Ureter (tissue), 1 donor: ENCODE measurements around the gene HDAC4. TPM values are rescaled to one million over a fixed set of nuclear protein-coding genes. Genes with fewer than 3 reads are reported as not detected.

Experiments used
- DNase-seq: peaks from one replicate; pipeline ENCODE4 v3.0.0-alpha.2; 2020; ENCODE audit warnings: low spot score
- total RNA-seq: library from RNA; stranded (reverse); gene quantifications from one replicate; pipeline ENCODE4 v1.2.4, GENCODE V29; 2023
- donor health status: DM: yes; HTN: yes; CAD: no.

Gene HDAC4
- total RNA-seq, 1 donor from 2014 or later = 86.9 TPM

DNA sequence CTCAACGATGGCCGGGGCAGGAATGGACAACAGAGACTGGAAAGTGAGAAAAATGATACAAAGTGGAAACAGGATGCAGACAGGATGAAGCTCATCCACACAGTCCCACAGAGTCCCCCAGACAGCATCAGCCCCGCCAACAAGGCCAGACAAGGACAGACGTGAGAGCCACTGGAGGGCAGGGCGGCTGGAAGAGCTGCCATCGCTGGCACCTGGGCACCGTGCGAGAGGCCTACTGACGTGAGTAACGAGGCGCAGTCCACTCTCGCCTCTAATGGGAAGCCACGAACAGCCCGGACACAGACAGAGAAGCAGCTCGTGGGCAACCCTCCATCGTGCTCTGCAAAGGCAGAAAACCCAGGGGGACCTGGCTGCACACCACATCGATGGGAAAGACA, 17.1 kb downstream of the HDAC4 start:
- no peak for DNase-seq

DNA sequence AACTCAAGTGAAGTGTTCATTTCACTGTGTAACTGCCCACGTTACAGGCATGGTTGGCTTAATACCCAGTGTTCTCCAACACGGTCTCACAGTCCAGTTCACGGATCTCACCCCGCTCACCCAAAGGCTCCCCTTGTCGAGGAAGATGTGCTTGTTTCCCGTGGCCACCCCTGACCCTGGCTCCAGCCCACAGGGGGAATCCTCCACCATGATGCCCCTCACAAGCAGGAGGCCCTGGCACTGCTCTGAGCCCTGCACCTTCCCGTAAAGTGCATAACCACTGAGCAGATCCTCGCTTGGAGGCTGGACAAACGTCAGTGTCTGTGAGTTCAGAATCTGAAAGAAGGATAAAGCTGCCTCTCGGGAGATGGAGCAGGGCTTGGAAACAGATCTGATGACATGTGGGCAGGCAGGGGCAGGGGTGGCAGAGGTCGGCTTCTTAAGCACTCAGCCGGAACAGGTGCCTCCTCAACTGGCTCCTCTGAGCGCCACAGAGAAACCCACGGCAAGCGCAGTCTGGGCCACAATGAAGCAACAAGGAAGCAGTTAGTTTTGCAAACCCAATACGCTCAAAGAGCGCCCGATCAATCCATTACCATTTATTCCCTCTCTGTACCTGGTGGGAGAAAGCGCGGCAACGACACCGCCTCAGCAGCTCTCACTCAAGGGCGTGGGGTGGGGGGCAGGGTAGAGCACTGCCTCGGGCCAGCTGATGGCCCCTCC, 17.6 kb downstream of the HDAC4 start:
- no peak for DNase-seq

DNA sequence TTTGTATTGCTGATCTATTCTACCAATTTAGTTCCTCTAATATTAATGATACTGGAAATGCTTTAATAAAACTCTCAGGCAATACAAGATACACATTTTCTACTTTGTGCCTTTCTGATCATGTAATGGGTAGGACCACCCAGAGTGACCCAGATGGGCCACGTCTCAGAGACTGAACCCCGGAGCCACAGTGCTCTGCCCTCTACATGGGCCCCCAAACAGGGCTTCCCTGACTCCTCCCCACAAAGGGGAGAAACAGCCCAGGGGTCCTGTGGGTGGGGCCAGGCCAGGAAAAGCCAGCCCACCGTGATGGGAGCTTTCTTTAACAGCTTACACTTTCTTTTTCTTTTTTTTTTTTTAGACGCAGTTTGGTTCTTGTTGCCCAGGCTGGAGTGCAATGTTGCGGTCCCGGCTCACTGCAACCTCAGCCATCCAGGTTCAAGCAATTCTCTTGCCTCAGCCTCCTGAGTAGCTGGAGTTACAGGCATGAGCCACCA, 18.4 kb downstream of the HDAC4 start:
- no peak for DNase-seq

DNA sequence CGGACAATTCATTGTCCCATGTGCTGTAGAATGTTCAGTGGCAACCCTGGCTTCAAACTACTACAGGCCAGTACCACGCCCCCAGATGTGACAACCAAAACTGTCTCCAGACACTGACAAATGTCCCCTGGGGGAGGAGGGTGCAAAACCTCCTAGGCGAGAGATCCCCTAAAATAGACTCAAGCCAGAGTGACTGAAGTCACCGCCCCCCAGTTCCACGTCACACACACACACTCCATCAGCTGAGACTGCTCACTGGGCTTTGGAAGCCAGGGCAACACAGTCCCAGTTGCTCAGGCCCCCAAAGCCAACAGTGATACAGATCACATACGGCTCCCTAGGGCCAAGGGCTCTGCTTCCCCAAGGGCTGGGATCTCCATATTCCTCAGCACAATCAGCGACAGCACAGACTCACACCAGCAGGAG, 19.1 kb downstream of the HDAC4 start:
- no peak for DNase-seq

DNA sequence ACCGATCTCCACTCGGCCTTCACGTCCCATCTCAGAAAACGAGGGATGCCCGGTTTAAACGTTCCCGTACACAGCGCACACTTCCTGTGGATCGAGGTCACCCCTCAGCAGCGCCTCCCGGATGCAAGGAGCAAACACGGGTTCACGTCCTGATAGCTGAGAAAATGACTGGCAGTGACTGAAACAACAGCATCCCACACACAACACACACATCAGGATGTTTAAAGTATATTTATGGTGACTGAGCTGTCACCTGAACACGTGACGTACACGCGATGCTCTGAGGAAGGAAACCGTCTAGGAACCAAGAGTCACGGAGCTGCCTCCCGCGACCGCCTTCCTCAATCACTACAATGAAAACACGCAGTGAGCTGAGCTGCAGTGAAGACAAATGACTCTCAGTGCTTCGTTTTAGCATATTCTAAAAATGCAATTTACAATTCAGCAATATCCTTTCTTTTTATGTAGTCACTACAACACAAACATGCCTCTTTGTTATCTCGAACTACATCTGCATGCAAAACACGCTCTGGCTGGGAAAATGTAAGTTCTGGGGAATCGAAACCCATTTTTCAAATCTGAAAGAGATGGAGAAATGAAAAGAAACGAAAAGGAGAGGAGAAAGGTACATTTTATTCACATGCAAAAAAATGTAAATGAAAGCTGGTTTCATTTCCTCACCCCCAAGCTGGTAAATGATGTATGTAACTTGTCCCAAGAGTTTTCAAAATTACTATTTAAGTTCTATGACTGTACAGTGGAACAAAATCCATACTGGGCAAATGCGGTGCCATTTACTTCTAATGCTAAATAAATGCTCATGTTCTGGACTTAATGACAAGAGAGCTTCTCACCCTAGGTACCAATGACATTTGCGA, 19.8 kb downstream of the HDAC4 start:
- DNase-seq = no peak

DNA sequence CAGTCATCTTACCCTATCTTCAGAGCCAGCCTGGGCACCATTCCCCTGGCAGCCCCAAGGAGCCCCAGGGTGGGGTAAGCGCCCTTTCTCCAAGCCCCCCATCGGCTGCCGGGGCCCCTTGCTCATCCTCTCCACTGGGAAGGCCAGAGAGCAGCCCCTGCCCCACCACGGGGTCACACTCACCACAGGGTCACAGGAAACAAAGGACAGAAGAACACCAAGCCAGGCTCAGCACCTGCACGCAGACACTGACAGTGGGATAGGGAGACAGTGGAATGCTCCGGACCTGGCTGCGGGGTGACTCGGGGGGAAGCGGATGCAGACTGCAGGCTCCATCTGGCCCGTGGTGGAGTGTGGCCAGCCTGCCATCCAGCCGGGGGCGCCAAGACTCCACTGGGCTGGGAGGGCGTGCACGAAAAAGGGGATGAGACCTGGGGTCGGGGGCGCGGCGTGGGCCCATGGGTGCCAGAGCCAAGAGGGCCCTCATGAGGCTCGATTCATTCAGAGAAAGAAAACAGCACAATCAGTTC, 21.1 kb downstream of the HDAC4 start:
- DNase-seq = no peak

DNA sequence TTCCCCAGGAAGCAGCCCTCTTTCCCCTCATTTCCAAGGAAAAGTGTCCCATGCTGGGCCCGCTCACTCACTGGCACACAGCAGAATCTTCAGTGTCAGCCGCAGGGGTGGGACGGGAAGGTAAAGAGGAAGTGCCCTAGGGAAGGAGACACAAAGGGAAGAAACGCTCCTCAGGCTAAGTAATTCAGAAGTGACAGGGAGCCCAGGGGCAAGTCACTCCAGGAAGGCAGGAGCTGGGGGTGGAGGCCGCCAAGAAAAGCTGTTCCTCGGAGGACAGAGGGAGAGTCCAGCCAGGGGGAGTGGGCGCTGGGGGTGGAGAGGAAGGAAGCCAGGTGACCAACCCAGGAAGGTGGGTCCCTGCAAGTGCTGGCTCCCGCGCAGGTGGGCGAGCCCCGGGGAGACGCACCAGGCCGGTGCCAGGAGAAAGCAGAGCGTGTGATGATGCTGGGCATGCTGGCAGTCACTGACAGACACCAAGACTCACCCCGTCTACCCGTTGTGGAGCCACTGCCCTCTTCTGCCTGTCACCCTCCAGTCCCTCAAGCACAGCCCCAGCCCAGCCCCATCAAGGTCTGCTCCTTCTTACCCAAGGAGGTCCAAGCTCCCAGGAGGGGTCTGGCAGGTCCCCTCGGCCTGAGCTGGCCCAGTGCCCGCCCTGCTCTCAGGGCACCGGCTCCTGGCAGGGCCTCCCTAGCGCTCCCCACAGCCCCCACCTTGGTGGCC, 21.7 kb downstream of the HDAC4 start:
- DNase-seq = no peak

DNA sequence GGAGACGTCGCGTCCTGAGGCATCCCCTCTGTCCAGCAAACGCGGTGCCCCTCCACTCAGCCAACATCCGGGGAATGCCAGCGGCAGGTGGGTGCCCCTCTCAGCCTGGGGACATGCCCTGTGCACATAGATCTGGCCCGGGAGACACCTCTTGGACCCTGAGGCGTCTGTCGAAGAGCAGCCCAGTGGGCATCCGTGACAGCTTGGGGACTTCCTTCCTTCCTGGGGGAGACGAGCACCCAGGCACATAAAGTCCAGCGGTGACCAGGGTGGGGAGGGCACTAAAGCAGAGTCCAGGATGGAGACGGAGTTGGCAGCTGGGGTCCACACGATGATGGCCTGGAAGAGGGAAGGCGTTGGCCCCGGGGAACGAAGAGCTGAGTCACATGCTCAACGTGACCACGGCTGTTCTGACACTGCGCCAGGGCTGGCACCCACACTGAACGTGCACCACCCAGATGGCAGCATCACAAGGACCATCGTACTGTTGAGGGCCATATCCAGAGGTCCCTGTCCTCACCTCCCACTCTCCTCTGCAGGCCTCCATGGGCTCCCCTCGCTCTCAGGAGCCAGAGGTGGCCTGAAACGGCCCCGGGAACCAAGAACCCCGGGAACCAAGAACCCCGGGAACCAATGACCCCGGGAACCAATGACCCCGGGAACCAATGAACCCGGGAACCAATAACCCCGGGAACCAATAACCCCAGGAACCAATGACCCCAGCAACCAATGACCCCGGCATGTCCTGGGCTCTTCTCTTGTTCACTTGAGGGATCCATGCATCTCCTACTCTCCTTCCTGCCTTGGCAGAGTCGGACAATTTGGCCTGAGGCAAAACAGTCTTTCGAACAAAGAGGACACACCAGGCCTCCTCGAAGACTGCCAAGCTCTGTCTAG, 22.6 kb downstream of the HDAC4 start:
- DNase-seq = no peak

DNA sequence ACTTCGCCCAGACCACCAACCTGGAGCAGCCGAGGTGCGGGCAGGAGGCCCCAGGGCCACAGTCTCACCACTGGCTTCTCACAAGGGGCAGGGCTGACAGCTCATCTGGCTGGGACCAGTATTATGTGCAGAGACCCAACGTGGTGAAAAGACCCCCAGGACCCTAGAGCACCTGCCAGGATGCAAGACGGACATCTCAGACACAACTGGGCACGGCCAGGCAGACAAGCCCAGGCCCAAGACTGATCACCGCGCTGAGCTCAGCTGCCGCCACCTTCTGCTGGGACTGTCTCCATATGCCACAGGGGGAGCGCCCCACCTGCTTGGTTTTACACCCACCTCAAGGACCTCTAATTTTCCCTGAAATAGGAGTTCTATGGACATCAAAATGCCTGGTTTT, 23.2 kb downstream of the HDAC4 start:
- DNase-seq = no peak

DNA sequence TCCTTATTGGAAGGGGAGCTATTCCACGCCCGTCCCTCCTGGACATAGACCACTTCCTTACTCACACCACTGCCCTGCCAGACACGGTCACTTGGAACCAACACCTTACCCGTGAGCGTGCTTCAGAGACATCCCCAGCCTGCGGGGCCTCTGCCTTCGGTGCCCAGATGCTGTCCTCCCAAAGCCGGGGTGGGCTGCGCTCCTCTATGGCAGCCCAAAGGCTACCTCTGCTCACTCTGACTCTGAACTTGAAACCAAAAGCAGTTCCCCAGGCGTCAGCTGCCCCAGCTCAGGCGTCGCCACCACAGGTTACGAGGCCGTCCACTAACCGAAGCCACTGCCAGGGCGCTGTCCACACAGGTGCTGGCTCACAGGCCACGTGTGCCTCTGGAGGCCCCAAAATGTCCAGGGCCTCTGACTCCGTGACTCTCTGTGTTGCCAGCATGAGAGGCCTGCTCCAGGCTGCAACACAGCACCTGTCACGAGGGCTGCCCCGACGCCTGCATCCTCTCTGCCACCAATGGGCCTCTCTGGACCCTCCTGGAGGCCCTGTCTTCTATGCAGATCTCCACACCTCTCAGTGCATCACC, 23.8 kb downstream of the HDAC4 start:
- no peak for DNase-seq

DNA sequence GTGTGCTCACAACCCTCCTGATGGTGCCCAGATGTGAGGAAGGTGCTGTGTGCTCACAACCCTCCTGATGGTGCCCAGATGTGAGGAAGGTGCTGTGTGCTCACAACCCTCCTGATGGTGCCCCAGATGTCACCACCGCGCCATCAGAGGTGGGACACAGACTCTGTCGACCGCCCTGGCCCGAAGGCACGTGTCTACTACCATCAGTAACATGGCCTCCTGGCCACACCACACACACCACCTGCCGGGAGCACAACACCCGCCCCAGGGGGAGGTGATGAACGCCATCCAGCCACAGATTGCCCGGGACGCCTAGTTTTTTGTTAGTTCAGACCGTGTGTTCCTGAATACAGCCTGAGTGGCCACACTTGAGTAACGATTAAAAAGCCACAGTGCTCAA, 24.5 kb downstream of the HDAC4 start:
- DNase-seq = no peak

DNA sequence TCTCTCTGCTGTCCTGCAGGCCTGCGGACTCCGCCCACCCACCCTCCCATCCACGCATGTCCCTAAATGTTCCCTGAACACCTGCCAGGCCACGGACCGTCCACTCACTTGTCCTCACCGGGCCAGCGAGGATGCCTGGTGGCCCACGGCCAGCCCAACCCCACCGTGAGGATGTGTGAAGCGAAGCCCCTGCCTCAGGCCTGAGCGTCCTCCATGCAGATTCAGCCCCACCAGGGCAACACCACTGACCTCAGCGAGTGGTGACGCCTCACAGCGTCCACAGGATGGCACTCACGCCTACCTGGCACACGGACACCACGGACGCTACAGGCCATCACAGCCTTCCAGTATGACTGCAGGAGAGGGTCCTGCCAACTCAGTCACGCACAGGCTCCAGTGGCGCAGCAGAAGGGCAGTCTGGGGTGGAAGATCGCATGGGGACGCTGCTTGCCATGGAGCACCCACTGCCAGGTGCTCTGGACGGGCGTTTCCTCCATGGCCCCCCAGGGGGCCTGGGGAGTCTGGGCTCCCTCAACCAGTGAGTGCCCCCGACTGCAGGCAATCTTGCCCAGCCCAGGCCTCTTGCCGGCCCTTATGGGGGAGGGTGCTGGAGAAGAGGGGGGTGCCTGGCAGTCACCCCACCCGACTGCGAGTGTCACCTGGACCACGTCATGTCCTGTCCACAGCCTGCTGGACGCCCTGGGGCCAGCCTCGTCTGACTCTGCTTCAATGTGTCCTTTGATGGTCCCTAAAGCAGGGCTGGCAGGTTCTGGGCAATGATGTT, 25.4 kb downstream of the HDAC4 start:
- DNase-seq = no peak

DNA sequence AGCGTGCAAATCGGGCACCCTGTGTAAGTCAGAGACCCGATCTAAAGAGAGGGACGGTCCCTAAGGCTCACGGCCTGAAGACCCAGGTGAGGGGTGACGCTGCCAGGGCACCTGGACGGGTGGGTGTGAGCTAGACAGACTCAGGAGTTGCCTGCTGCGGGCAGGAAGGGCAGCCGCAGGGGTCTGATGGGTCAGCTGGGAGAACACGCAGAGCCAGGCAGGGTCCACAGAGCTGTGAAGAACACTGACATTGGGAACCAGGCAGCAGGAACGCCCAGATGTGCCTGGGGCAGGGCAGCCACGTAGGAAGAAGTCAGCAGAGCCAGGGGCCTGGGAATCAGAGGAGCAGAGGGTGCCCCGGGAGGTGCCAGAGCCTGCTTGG, 25.9 kb downstream of the HDAC4 start:
- no peak for DNase-seq

DNA sequence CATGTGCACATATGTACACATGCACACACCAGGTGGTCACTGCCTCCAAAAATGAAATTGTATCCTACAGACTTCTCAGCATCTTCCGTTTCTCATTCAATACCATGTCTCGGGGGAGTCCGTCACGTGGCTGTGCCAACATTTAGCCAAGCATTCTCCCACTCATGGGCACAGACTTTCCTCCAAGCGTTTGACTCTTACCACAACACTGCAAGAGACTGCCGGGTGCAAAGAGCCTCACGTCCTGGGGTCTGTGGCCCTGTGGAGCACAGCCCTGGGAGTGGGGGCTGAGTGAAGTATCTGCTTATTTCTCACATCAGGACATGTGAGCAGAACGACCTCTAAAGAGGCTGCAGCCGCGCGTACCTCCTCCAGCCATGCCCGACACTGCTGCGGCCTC, 28.0 kb downstream of the HDAC4 start:
- no peak for DNase-seq

DNA sequence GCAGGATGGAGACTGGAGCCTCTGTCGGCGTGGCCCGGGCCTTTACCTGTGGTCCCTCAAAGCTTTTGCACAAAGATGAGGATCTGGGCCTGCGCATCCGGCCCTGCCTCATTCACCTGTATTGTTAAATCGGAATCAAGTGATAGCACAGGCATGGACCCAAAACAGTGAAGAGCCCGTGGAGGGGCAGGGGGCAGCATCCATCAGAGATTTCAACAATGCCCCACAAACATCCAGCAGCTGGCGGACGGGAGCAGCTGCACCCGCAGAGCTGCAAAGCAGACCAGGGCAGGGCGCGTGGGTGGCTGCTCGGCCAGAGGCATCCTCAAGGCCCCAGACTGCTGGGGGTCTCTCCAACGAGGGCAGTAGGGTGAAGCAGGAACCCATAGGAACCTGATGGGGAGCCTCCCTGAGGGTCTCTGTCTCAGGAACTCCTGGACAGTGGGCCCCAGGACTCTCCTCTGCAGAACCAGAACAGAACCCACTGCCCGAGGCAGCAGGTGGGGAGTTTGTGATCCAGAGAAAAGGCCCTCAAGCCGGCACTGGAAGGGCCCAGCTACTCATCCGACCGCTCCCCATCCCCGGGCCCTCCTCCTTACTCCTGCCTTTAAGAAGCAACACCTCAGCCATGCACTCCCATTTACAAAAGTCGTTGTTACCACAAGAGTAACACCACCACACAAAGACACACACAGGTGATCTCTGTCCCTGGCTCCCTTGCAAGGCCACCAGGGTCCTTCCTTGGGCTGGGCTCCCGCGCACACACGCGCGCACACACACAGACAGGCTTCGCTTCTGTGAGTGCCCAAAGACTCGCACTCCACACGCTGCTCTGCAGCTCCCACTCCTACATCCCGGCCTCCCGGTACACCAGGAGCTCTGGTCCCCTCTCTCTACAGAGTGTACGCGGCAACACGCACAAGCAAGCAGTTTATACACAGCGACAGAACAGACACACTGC, 28.8 kb downstream of the HDAC4 start:
- DNase-seq = no peak

DNA sequence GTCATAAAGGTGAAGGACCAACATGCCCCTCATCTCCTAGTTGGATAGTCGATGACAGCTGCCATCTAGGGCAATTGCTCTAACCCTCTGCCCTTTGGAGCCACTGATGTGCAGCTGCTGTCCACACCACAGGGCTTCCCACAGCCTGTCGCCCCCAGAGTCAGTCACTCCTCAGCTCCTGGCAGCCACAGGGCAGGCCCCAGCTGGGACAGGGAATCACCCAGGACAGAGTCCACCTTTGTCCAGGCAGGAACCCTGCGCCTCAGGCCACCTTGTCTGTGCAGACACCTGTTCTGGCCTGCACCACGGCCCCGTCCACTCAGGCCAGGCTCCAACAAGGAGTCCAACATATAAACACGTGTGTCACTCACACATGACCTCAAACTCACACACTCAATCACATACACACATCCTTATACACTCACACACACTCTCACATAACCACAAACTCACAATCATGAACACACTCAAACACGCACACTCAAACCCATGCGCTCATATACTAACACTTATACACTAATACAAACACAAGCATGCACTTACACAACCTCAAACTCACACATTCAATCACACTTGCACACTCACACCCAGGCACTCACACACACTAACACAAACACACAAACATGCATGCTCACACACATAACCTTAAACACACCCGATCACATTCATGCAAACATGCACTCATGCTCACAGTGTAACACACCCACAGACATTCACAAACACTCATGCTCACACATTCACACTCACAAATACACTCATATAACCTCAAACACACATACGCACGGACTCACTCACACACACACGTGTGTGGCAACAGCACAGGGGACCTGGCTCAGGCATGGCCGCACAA, 29.7 kb downstream of the HDAC4 start:
- no peak for DNase-seq

DNA sequence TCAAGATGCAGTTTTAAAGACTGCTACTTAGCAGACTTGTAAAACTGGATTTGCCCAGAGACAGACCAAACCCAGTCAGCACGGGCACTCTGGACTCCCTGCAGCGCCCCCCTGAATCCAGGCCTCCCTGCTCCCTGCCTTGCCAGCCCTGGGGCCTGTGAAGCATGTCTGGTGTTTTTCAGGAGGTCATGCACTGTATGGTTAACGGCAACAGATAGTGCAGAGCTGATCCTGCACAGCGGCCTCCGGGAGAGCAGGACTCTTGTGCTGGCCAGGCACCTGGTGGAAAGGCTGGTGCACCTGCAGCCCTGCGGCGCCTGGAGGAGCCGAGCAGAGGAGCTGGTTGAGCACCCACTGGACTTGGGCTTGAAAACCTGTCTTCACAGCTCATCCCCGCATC, 30.4 kb downstream of the HDAC4 start:
- DNase-seq = no peak
